Neural cell (in vitro differentiated cells): Measurements from ENCODE around the gene RNF17. TPM values are rescaled to one million over a fixed set of nuclear protein-coding genes. Genes with fewer than 3 reads are reported as not detected.
"Not testable (repeated sequence)": the region's sequence is repeated elsewhere in the genome, so short reads cannot be mapped to it uniquely, and the experiment has no call there.

Source experiments
- H2AFZ ChIP-seq: fragments of 200-600, 300-800 bp; sonication (generic), shearing (Covaris generic); 2 replicates; pipeline ENCODE4 v1.6.0; 2014; ENCODE audit warnings: low read depth, mild to moderate bottlenecking, antibody characterized with exemption, low read length, moderate library complexity
- H3F3A ChIP-seq: fragments of 200-600 bp; shearing (Covaris generic); 2 replicates; pipeline ENCODE4 v1.6.1; 2016; ENCODE audit warnings: mild to moderate bottlenecking, moderate library complexity, mixed read lengths, antibody characterized with exemption, low read length; ENCODE audit not compliant: insufficient read depth, poor library complexity, severe bottlenecking
- H3K27ac ChIP-seq: fragments of 200-600, 300-800 bp; sonication (generic), shearing (Covaris generic); 2 replicates; pipeline ENCODE4 v1.5.1; 2014; ENCODE audit warnings: mild to moderate bottlenecking, low read length, moderate library complexity
- H3K27me3 ChIP-seq: fragments of 300-800, 200-600 bp; sonication (generic), shearing (Covaris generic); 2 replicates; pipeline ENCODE4 v1.6.0; 2014; ENCODE audit warnings: mild to moderate bottlenecking, low read depth, low read length, moderate library complexity; ENCODE audit not compliant: insufficient read depth
- H3K36me3 ChIP-seq: fragments of 300-800, 200-600 bp; sonication (generic), shearing (Covaris generic); 2 replicates; pipeline ENCODE4 v1.5.1; 2014; ENCODE audit warnings: mild to moderate bottlenecking, antibody characterized with exemption, low read length, moderate library complexity; ENCODE audit not compliant: insufficient read depth
- H3K4me2 ChIP-seq: fragments of 300-800, 200-600 bp; sonication (generic), shearing (Covaris generic); 2 replicates; pipeline ENCODE4 v1.6.0; 2014; ENCODE audit warnings: mild to moderate bottlenecking, low read length
- H3K4me3 ChIP-seq: fragments of 300-800, 200-600 bp; sonication (generic), shearing (Covaris generic); 2 replicates; pipeline ENCODE4 v1.5.1; 2014; ENCODE audit warnings: mild to moderate bottlenecking, low read length, moderate library complexity
- H3K79me2 ChIP-seq: fragments of 200-600 bp; shearing (Covaris generic); replicated peaks from 2 replicates; pipeline ENCODE4 v1.6.0; 2014; ENCODE audit warnings: mild to moderate bottlenecking, low read length, moderate library complexity; ENCODE audit not compliant: insufficient read depth
- H3K9ac ChIP-seq: fragments of 300-800, 200-600 bp; sonication (generic), shearing (Covaris generic); 2 replicates; pipeline ENCODE4 v1.6.1; 2016; ENCODE audit warnings: mild to moderate bottlenecking, low read length, mixed read lengths
- H3K9me2 ChIP-seq: fragments of 200-600 bp; shearing (Covaris generic); 2 replicates; pipeline ENCODE4 v1.6.1; 2016; ENCODE audit warnings: mild to moderate bottlenecking, low read length, mixed read lengths; ENCODE audit not compliant: insufficient read depth
- H3K9me3 ChIP-seq: fragments of 200-600, 300-800 bp; sonication (generic), shearing (Covaris generic); 2 replicates; pipeline ENCODE4 v1.6.1; 2016; ENCODE audit warnings: mild to moderate bottlenecking, mixed run types, low read length, moderate library complexity, mixed read lengths
- H4K20me1 ChIP-seq: fragments of 200-600 bp; shearing (Covaris generic); 2 replicates; pipeline ENCODE4 v1.6.1; 2016; ENCODE audit warnings: mild to moderate bottlenecking, mixed run types; ENCODE audit not compliant: insufficient read depth
- EZH2 ChIP-seq: fragments of 200-600, 300-800 bp; shearing (Covaris generic), sonication (generic); IDR thresholded peaks from 2 replicates; pipeline ENCODE4 v1.6.1; 2014; ENCODE audit warnings: antibody characterized with exemption, low read length, borderline replicate concordance, mild to moderate bottlenecking; ENCODE audit not compliant: insufficient read depth, poor library complexity, severe bottlenecking
- MXI1 ChIP-seq: fragments of 450-650 bp; conservative IDR thresholded peaks from 2 replicates; pipeline ENCODE4 v1.6.1; 2014; ENCODE audit warnings: antibody characterized with exemption, mild to moderate bottlenecking; ENCODE audit not compliant: poor library complexity, severe bottlenecking
- POLR2AphosphoS5 ChIP-seq: IDR thresholded peaks from 2 replicates; pipeline ENCODE4 v1.6.1; 2012
- RAD21 ChIP-seq: fragments of 450-650 bp; conservative IDR thresholded peaks from 2 replicates; pipeline ENCODE4 v1.6.1; 2014; ENCODE audit warnings: antibody characterized with exemption, mild to moderate bottlenecking, moderate library complexity
- SMC3 ChIP-seq: fragments of 450-650 bp; conservative IDR thresholded peaks from 2 replicates; pipeline ENCODE4 v1.6.1; 2014; ENCODE audit warnings: antibody characterized with exemption, mild to moderate bottlenecking, moderate library complexity; ENCODE audit not compliant: poor library complexity
- TAF1 ChIP-seq: IDR thresholded peaks from 2 replicates; pipeline ENCODE4 v1.6.1; 2012; ENCODE audit warnings: low read depth
- polyA plus RNA-seq: library from polyadenylated mRNA; depleted of rRNA; stranded (reverse); fragments of >200 nt; gene quantifications from 2 replicates; pipeline ENCODE4 v1.2.3, GENCODE V29; 2014
- TF ChIP-seq, protein P1 (sequence below): fragments of 450-650 bp; IDR thresholded peaks from 2 replicates; pipeline ENCODE4 v1.5.1; 2014; ENCODE audit warnings: antibody characterized with exemption, mild to moderate bottlenecking, moderate library complexity; ENCODE audit not compliant: poor library complexity, severe bottlenecking
- TF ChIP-seq, protein P2 (sequence below): IDR thresholded peaks from 2 replicates; pipeline ENCODE4 v1.6.1; 2012; ENCODE audit warnings: borderline replicate concordance

The RNF17 gene
- polyA plus RNA-seq, 1 donor from 2014 or later = not detected

DNA sequence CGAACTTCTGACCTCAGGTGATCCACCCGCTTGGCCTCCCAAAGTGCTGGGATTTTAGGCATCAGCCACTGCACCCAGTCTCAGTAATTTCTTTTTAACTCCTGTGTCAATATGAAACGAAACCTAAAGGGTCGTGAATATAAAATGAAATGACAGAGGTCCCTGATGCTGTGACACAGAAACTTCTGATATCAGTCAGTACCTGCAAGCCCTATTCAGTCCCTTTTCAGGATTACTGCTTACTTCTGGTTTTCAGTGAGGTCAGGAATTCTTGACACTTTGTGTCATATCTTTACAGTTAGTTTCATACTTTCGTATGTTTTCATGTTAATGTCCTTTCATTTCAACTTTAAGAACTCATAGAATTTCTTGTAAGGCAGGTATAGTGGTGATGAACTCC, 58.7 kb downstream of the RNF17 start:
- Histone ChIP-seq H3K9me2 (no peaks in the 10 kb centered on the region), H3F3A (no peaks in the 10 kb centered on the region), H3K9ac (no peak overlapping the region), H3K36me3 (no peaks in the 10 kb centered on the region), H4K20me1 (no peaks in the 10 kb centered on the region), H3K9me3 (no peaks in the 10 kb centered on the region), H2AFZ (no peak overlapping the region), H3K27ac (no peak overlapping the region), H3K4me2 (no peak overlapping the region), H3K27me3 (no peaks in the 10 kb centered on the region), H3K79me2 (no peaks in the 10 kb centered on the region), H3K4me3 (no peak overlapping the region)
- TF ChIP-seq TAF1 (no peak), POLR2AphosphoS5 (no peak), RAD21 (no peak), EZH2 (no peak), MXI1 (no peak), SMC3 (no peak)
- TF ChIP-seq, protein P1, sequence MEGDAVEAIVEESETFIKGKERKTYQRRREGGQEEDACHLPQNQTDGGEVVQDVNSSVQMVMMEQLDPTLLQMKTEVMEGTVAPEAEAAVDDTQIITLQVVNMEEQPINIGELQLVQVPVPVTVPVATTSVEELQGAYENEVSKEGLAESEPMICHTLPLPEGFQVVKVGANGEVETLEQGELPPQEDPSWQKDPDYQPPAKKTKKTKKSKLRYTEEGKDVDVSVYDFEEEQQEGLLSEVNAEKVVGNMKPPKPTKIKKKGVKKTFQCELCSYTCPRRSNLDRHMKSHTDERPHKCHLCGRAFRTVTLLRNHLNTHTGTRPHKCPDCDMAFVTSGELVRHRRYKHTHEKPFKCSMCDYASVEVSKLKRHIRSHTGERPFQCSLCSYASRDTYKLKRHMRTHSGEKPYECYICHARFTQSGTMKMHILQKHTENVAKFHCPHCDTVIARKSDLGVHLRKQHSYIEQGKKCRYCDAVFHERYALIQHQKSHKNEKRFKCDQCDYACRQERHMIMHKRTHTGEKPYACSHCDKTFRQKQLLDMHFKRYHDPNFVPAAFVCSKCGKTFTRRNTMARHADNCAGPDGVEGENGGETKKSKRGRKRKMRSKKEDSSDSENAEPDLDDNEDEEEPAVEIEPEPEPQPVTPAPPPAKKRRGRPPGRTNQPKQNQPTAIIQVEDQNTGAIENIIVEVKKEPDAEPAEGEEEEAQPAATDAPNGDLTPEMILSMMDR = no peak
- TF ChIP-seq, protein P2, sequence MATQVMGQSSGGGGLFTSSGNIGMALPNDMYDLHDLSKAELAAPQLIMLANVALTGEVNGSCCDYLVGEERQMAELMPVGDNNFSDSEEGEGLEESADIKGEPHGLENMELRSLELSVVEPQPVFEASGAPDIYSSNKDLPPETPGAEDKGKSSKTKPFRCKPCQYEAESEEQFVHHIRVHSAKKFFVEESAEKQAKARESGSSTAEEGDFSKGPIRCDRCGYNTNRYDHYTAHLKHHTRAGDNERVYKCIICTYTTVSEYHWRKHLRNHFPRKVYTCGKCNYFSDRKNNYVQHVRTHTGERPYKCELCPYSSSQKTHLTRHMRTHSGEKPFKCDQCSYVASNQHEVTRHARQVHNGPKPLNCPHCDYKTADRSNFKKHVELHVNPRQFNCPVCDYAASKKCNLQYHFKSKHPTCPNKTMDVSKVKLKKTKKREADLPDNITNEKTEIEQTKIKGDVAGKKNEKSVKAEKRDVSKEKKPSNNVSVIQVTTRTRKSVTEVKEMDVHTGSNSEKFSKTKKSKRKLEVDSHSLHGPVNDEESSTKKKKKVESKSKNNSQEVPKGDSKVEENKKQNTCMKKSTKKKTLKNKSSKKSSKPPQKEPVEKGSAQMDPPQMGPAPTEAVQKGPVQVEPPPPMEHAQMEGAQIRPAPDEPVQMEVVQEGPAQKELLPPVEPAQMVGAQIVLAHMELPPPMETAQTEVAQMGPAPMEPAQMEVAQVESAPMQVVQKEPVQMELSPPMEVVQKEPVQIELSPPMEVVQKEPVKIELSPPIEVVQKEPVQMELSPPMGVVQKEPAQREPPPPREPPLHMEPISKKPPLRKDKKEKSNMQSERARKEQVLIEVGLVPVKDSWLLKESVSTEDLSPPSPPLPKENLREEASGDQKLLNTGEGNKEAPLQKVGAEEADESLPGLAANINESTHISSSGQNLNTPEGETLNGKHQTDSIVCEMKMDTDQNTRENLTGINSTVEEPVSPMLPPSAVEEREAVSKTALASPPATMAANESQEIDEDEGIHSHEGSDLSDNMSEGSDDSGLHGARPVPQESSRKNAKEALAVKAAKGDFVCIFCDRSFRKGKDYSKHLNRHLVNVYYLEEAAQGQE = no peak

DNA sequence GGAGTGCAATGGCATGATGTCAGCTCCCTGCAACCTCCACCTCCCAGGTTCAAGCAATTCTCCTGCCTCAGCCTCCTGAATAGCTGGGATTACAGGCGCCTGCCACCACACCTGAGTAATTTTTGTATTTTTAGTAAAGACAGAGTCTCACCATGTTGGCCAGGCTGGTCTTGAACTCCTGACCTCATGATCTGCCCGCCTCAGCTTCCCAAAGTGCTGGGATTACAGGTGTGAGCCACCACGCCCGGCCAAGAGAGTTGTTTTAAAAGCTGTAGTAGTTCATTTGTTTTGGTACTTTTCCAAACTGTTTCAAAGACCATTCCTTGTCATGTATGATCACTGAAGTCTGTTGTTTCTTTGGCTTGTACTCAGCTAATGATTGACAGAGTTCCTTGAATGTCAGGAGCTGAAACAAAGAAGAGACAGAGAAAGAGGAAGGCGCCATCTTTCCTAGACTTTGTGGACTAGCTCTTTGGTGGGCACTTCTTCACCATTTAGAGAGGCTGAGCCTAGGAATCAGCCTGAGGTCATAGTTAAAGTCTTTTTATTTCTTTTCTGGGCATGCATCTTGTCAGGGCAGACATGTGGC, 59.2 kb downstream of the RNF17 start:
- not testable (repeated sequence) for H3K36me3 ChIP-seq, H2AFZ ChIP-seq

DNA sequence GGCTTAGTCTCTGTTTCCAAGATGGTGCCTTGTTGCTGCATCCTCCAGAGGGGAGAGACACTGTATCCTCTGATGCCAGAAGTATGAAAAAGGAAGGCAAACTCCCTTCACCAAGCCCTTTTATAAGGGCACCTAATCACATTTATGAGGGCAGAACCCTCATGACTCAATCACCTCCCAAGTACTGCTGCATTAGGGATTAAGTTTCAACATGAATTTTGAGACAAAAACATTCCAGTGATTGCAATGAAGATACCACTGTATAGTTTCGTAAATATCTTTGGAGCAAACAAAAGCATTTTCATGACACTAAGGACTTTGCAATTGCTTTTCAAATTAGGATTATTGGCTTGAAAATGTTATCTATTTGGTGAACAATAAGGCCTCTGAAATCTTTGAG, 63.8 kb downstream of the RNF17 start:
- Histone ChIP-seq H3K9me3 (no peaks in the 10 kb centered on the region), H3K27me3 (no peaks in the 10 kb centered on the region), H3K79me2 (no peaks in the 10 kb centered on the region), H4K20me1 (no peaks in the 10 kb centered on the region), H3F3A (no peaks in the 10 kb centered on the region), H2AFZ (no peak overlapping the region), H3K4me3 (no peak overlapping the region), H3K36me3 (no peaks in the 10 kb centered on the region), H3K27ac (no peak overlapping the region), H3K9me2 (no peaks in the 10 kb centered on the region), H3K9ac (no peak overlapping the region), H3K4me2 (no peak overlapping the region)
- TF ChIP-seq, protein P1 = no peak
- no peak for TF ChIP-seq MXI1
- TF ChIP-seq EZH2 = no peak
- TF ChIP-seq, protein P2 = no peak

More for the DNA sequence above, 59.2 kb downstream of the RNF17 start:
- not testable (repeated sequence) for H3K9me2 ChIP-seq, H3K9ac ChIP-seq, H3K9me3 ChIP-seq, H3K27ac ChIP-seq, H3K4me3 ChIP-seq, H3K27me3 ChIP-seq, H3K4me2 ChIP-seq, H3F3A ChIP-seq, H3K79me2 ChIP-seq, H4K20me1 ChIP-seq
